ENCODE measurements around the gene LMO2.

LMO2 gene

DNA sequence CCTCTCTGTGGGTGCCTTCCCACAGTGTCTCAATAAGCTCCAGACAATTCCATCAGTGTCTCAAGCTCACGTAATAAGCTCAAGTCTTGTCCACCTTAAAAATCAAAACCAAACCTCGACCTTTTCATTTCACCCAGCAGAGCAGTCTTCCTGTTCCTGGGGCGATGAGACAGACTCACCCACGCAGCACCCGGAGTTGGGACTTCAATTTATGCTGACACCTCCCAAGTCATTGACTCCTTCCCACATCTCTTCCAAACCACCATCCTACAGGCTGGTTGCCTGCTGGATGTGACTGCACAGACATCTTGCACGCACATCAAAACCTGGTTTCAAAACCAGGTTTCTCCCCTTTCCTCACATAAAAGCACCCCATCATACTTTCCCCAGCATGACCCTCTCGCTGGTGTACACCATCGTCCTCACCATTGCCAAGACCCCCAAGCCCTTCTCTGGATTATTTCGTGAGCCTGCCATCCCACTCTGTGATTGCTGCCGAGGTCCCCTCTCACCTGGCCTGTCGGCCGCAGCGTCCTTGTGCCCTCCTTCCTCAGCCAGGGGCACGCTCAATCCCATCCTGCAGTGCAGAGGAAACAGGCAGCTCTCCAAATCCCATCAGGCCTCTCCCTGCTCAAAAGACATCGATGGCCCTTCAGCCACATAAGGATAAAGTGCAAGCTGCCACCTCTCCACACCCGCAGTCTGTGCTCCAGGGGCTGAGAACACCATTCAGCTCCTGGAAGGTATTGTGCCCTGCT, 72.4 kb downstream of the LMO2 start:
- DNase-seq (ENCODE audit: low read depth): no peak
